ENCODE data around the gene SHISA4. TPM values are rescaled to one million over a fixed set of nuclear protein-coding genes. Genes with fewer than 3 reads are reported as not detected.

SHISA4 gene
- total and polyA plus RNA-seq, 2 donors from 2014 or later: 10.4 to 37.6 TPM

- H3K36me3 ChIP-seq (ENCODE audit: control insufficient read depth in 2 of 3, insufficient read depth in 3 of 3, low read length in 3 of 3): no peaks in the 10 kb centered on the region
- no peaks in the 10 kb centered on the region for H3K27me3 ChIP-seq (ENCODE audit: control insufficient read depth, insufficient read depth, low read length)
- no peak overlapping the region for H3K27ac ChIP-seq (ENCODE audit: low read depth in 2 of 2, low read length in 2 of 2)
- no peak for TF ChIP-seq CTCF (IDR thresholded peaks at IDR 0.05; ENCODE audit: borderline replicate concordance, extremely low read depth, insufficient read depth)
- intact Hi-C loops (cut with DNase I): loop anchor here (5.0 kb wide), 1 partner anchor 76 kb away; no protein-coding TSS in a partner anchor
- peaks cover 0 to 15% (median 0%) of the 10 kb centered on the region in 3 donors for H3K4me1 ChIP-seq (ENCODE audit: control insufficient read depth in 2 of 3, insufficient read depth in 2 of 3, low read depth in 1 of 3, low read length in 3 of 3)
- no peak for DNase-seq
- no peak overlapping the region for H3K9ac ChIP-seq (ENCODE audit: low read length in 3 of 3)
- FAIRE-seq: no peak
- H3K9me3 ChIP-seq (ENCODE audit: control insufficient read depth in 2 of 3, insufficient read depth in 1 of 3, low read length in 3 of 3): no peaks in the 10 kb centered on the region
- H3K4me3 ChIP-seq (ENCODE audit: low read length in 3 of 3): no peak overlapping the region
Observed at GRCh38 chr1:201890806-201891450, 2.2 kb downstream of the SHISA4 start.

- intact Hi-C loops (cut with DNase I): loop anchor here (5.0 kb wide), 1 partner anchor 76 kb away; no protein-coding TSS in a partner anchor
- TF ChIP-seq CTCF (IDR thresholded peaks at IDR 0.05; ENCODE audit: borderline replicate concordance, extremely low read depth, insufficient read depth): no peak
- Histone ChIP-seq H3K36me3 (ENCODE audit: control insufficient read depth in 2 of 3, insufficient read depth in 3 of 3, low read length in 3 of 3) (no peaks in the 10 kb centered on the region), H3K9me3 (ENCODE audit: control insufficient read depth in 2 of 3, insufficient read depth in 1 of 3, low read length in 3 of 3) (no peaks in the 10 kb centered on the region), H3K27ac (ENCODE audit: low read depth in 2 of 2, low read length in 2 of 2) (no peak overlapping the region), H3K9ac (ENCODE audit: low read length in 3 of 3) (no peak overlapping the region), H3K4me3 (ENCODE audit: low read length in 3 of 3) (no peak overlapping the region), H3K4me1 (ENCODE audit: control insufficient read depth in 2 of 3, insufficient read depth in 2 of 3, low read depth in 1 of 3, low read length in 3 of 3) (peaks cover 0 to 17% (median 0%) of the 10 kb centered on the region in 3 donors), H3K27me3 (ENCODE audit: control insufficient read depth, insufficient read depth, low read length) (no peaks in the 10 kb centered on the region)
- peak in 1 of 5 donors; percentile 35 for DNase-seq
- no peak for FAIRE-seq
Observed at GRCh38 chr1:201891451-201892045, 2.9 kb downstream of the SHISA4 start.

GRCh38 chr1:201892211-201892610 lies 3.5 kb downstream of the SHISA4 start:
- no peak overlapping the region for H3K9ac ChIP-seq (ENCODE audit: low read length in 3 of 3)
- H3K4me1 ChIP-seq (ENCODE audit: control insufficient read depth in 2 of 3, insufficient read depth in 2 of 3, low read depth in 1 of 3, low read length in 3 of 3): peaks cover 0 to 17% (median 0%) of the 10 kb centered on the region in 3 donors
- no peak overlapping the region for H3K27ac ChIP-seq (ENCODE audit: low read depth in 2 of 2, low read length in 2 of 2)
- TF ChIP-seq CTCF (IDR thresholded peaks at IDR 0.05; ENCODE audit: borderline replicate concordance, extremely low read depth, insufficient read depth): no peak
- H3K36me3 ChIP-seq (ENCODE audit: control insufficient read depth in 2 of 3, insufficient read depth in 3 of 3, low read length in 3 of 3): no peaks in the 10 kb centered on the region
- H3K9me3 ChIP-seq (ENCODE audit: control insufficient read depth in 2 of 3, insufficient read depth in 1 of 3, low read length in 3 of 3): no peaks in the 10 kb centered on the region
- H3K4me3 ChIP-seq (ENCODE audit: low read length in 3 of 3): no peak overlapping the region
- no peak for FAIRE-seq
- DNase-seq: peak in 1 of 5 donors; percentile 10
- intact Hi-C loops (cut with DNase I): loop anchor here (5.0 kb wide), 1 partner anchor 75 kb away; no protein-coding TSS in a partner anchor
- no peaks in the 10 kb centered on the region for H3K27me3 ChIP-seq (ENCODE audit: control insufficient read depth, insufficient read depth, low read length)
